ENCODE measurements around the gene WNK2.

The WNK2 gene

DNA sequence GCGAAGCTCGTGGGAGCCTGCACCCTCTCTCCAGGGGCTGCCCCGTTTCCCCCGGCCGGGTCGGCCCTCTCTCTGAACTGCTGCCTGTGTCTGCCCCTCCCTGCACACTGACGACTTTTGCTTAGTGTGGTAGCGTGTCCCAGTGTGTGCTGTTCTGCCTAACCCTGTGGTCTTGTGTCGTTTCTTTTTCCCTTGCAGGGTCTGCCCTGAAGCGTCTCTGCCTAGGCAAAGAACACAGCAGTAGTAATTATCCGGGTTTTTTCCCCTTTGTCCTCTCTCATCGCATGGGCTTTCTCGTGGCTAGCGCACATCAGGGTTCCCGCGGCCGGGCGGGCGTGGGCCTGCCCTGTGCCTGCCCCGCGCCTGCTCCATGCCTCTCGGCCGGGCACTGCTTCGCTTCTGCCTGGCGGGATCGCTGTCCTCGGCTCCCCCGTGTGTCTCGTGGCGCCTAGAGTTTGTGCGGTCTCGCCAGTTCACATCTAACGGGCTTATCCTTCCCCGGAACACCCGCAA lies 122.7 kb downstream of the WNK2 start:
- H3K36me3 ChIP-seq: peaks cover 16% of the 10 kb centered on the region; the same call in 1 of the 2 replicates
- no peak overlapping the region for H3K9ac ChIP-seq
- no peaks in the 10 kb centered on the region for H4K20me1 ChIP-seq
- H3K4me3 ChIP-seq: no peak overlapping the region
- H3K27ac ChIP-seq: no peak overlapping the region
- no peak overlapping the region; the same call in 1 of the 2 replicates for H3K4me2 ChIP-seq
- no peaks in the 10 kb centered on the region for H3K9me3 ChIP-seq
- peaks cover 48% of the 10 kb centered on the region for H3K4me1 ChIP-seq
- TF ChIP-seq Cebpa-rat (IDR thresholded peaks at IDR 0.05): no peak
- no peaks in the 10 kb centered on the region for H3K27me3 ChIP-seq

DNA sequence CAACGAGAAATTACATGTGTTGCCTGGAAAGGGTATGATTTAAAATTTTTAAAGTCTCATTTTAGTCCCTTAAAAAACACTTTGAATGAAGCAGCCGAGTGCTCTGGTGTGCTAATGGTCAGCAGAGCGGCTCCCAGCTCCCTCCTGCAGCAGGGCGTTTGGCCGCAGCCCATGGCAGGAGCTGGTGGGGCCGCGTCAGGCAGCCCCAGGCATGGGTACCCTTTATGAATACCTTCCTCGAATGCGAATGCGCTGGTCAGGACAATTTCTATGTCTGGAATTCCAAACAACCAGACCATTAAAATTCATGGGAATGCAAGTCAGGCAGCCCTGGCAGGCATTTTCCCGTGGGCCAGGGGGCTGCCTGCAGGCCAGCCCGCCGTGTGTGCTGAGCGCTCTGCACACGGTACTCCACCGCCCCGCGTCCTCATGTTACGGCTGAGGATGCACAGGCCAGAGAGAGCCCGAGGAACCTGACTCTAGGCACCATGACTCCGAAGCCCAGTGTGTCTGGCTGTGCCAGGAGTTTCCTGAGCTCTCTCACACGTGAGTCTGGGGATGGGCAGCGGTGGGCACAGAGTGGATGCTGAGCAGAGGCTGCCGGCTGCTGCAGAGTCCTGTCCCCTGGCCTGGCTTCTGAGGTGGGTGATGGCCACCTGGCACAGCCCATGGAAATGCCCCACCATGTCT lies 123.7 kb downstream of the WNK2 start:
- Histone ChIP-seq H3K9ac (no peak overlapping the region), H3K36me3 (peaks cover 16% of the 10 kb centered on the region; the same call in 1 of the 2 replicates), H3K9me3 (no peaks in the 10 kb centered on the region), H3K27ac (no peak overlapping the region), H4K20me1 (no peaks in the 10 kb centered on the region), H3K4me2 (no peak overlapping the region), H3K27me3 (no peaks in the 10 kb centered on the region), H3K4me1 (peaks cover 41% of the 10 kb centered on the region), H3K4me3 (no peak overlapping the region)
- TF ChIP-seq Cebpa-rat (IDR thresholded peaks at IDR 0.05): no peak

DNA sequence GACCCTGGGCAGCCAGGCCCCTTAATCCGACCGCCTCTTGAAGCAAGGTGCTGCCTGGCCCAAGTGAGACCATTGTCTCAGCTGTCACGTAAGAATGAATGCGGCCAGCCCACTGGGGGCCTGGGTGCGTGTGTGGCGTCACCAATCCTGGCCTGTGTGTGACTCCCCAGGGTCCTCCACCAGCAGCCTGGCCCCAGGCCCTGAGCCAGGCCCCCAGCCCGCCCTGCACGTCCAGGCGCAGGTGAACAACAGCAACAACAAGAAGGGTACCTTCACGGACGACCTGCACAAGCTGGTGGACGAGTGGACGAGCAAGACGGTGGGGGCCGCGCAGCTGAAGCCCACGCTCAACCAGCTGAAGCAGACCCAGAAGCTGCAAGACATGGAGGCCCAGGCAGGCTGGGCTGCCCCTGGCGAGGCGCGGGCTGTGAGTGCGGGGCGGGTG lies 124.2 kb downstream of the WNK2 start:
- no peaks in the 10 kb centered on the region for H3K9me3 ChIP-seq
- no peaks in the 10 kb centered on the region for H3K27me3 ChIP-seq
- no peak for TF ChIP-seq Cebpa-rat (IDR thresholded peaks at IDR 0.05)
- H3K4me3 ChIP-seq: no peak overlapping the region
- no peak overlapping the region for H3K9ac ChIP-seq
- peaks cover 16% of the 10 kb centered on the region; the same call in 1 of the 2 replicates for H3K36me3 ChIP-seq
- no peaks in the 10 kb centered on the region for H4K20me1 ChIP-seq
- H3K4me2 ChIP-seq: no peak overlapping the region
- H3K4me1 ChIP-seq: peaks cover 42% of the 10 kb centered on the region
- H3K27ac ChIP-seq: no peak overlapping the region

DNA sequence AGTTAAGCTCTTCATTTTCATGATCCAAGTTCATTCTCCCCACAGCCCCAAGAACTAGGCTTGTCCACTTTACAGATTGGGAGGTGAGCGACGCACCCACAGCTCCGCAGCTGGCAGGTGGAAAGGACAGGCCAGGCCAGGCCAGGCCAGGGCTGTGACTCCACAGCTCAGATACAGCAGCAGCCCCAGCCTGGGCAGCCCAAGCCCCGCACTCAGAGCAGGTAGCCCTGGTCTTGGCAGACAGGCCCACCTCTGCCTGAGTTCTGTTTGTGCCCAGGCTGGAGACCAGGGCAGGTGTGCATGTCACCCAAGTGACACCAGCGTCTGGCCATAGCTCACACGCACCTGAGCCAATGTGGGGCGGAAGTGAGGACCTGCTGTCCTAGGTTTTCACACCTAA lies 124.7 kb downstream of the WNK2 start:
- H3K27me3 ChIP-seq: no peaks in the 10 kb centered on the region
- no peak overlapping the region for H3K27ac ChIP-seq
- peaks cover 42% of the 10 kb centered on the region for H3K4me1 ChIP-seq
- H3K36me3 ChIP-seq: peaks cover 16% of the 10 kb centered on the region; the same call in 1 of the 2 replicates
- H4K20me1 ChIP-seq: no peaks in the 10 kb centered on the region
- no peak overlapping the region for H3K4me2 ChIP-seq
- H3K4me3 ChIP-seq: no peak overlapping the region
- no peak for TF ChIP-seq Cebpa-rat (IDR thresholded peaks at IDR 0.05)
- H3K9ac ChIP-seq: no peak overlapping the region
- H3K9me3 ChIP-seq: no peaks in the 10 kb centered on the region

DNA sequence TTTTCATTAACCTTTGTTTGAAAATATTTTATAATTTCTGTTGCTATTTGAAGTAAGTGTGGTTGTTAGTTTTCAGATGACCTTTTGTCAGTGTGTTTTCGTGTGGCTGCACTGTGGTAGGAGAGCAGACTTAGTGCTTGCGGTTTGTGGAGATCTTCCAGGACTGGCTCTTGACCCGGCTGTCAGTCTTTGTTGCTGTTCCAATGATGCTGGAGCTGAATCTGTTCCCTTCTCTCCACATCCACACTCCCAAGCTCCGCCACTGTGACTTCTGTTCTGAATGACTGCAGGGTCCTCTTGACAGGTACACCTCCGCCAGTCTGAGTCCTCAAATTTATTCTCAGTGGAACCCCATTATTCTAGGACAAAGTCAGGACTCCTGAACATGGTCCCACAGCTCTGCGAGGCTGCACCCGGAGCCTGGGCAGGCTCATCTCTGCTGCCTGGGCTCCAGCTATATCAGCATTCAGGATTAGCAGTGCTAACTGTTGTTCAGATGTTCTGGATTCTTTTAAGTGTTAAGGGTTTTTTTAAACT lies 126.0 kb downstream of the WNK2 start:
- Histone ChIP-seq H3K4me3 (no peak overlapping the region), H3K27ac (no peak overlapping the region), H3K4me2 (no peak overlapping the region), H3K9me3 (no peaks in the 10 kb centered on the region), H3K4me1 (peaks cover 32% of the 10 kb centered on the region), H3K27me3 (no peaks in the 10 kb centered on the region), H3K9ac (no peak overlapping the region), H4K20me1 (no peaks in the 10 kb centered on the region), H3K36me3 (peaks cover 16% of the 10 kb centered on the region; the same call in 1 of the 2 replicates)
- TF ChIP-seq Cebpa-rat (IDR thresholded peaks at IDR 0.05): no peak

DNA sequence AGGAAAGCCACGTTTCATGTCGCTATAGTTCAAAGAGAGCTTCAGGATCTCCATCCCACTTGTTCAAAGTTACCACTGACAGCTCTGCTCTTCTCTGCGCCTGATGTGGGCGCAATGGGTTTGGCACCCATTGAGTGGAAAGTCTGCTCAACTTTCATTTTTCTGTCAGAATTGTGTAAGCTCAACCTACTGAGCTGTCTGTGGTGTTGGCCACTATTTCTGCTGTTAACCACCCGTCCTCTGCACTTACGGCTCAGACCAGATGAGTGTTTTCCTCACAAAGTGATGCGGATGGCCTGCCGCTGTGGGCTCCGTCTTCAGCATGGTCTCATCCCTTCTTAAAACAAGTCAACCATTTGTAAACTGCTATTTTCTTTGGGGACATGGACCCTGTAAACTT lies 131.2 kb downstream of the WNK2 start:
- H3K9me3 ChIP-seq: no peaks in the 10 kb centered on the region
- no peak overlapping the region for H3K27ac ChIP-seq
- H3K36me3 ChIP-seq: peaks cover 9% of the 10 kb centered on the region
- TF ChIP-seq Cebpa-rat (IDR thresholded peaks at IDR 0.05): no peak
- H3K4me1 ChIP-seq: peaks cover 47% of the 10 kb centered on the region
- H4K20me1 ChIP-seq: no peaks in the 10 kb centered on the region
- no peaks in the 10 kb centered on the region for H3K27me3 ChIP-seq
- H3K4me3 ChIP-seq: no peak overlapping the region
- H3K4me2 ChIP-seq: no peak overlapping the region
- H3K9ac ChIP-seq: no peak overlapping the region

DNA sequence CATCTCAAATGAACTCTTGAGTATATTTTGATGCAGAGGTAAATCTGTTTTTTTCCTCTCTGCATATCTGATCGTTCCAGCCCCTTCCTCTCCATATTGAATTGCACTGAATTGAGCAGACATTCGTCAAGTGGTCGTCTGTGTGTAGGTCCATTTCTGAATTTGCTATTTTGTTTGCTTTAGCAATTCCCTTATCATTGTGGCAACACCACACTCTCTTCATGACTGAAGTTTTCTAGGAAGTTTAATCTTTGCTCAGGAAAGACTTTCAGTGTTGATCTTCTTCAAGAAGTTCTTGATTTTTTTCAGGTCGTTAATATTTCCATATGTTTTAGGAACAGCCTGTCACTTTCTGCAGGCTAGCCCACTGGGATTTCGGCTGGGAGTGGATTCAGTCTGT lies 132.0 kb downstream of the WNK2 start:
- no peaks in the 10 kb centered on the region for H3K27me3 ChIP-seq
- H3K9me3 ChIP-seq: no peaks in the 10 kb centered on the region
- H3K4me2 ChIP-seq: peak overlapping the region; percentile 50
- peaks cover 48% of the 10 kb centered on the region for H3K4me1 ChIP-seq
- no peak overlapping the region for H3K9ac ChIP-seq
- peaks cover 10% of the 10 kb centered on the region for H3K36me3 ChIP-seq
- H3K27ac ChIP-seq: no peak overlapping the region
- no peak for TF ChIP-seq Cebpa-rat (IDR thresholded peaks at IDR 0.05)
- H4K20me1 ChIP-seq: no peaks in the 10 kb centered on the region
- no peak overlapping the region for H3K4me3 ChIP-seq

DNA sequence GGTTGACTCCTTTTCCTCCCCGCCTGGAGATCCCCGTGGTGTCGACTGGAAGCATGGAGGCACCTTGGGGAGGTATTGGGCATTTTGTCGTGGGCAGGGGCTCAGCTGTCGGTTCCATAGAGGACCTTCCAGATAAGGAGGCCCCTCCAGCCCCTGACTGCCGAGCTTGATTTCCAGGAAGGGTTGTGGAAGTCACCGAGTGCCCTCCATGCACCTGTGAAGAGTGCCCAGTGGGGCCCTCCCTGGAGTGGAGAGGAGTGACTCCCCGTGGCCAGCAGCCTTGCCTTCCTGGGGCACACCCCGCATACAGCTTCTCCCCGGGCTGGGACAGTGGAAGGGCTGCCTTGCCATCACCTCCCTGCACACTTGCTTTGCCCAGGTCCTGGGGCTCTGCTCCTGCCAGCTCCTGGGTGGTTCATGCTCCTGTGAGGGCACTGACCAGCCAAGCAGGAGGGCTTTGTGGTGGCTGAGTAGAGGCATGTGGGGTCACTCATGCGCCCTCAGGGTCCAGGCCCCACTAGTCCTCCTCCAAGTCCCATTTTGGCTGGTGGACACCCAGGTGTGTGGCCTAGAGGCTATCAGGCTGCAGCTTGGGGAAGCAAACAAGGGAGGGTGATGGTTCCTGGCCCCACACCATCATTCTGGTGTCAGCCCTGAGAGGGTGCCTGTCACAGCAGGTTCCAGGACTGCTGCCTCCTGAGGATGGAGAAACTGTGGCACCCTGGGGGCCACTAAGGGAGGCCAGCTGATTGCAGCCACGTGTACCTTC lies 133.0 kb downstream of the WNK2 start:
- H3K4me1 ChIP-seq: peaks cover 51% of the 10 kb centered on the region
- H4K20me1 ChIP-seq: no peaks in the 10 kb centered on the region
- peaks cover 13% of the 10 kb centered on the region for H3K36me3 ChIP-seq
- no peak overlapping the region for H3K9ac ChIP-seq
- no peak for TF ChIP-seq Cebpa-rat (IDR thresholded peaks at IDR 0.05)
- peak overlapping the region; percentile 50 for H3K4me2 ChIP-seq
- no peaks in the 10 kb centered on the region for H3K9me3 ChIP-seq
- H3K4me3 ChIP-seq: no peak overlapping the region
- no peaks in the 10 kb centered on the region for H3K27me3 ChIP-seq
- peak overlapping the region; percentile 30; the same call in 1 of the 2 replicates for H3K27ac ChIP-seq

DNA sequence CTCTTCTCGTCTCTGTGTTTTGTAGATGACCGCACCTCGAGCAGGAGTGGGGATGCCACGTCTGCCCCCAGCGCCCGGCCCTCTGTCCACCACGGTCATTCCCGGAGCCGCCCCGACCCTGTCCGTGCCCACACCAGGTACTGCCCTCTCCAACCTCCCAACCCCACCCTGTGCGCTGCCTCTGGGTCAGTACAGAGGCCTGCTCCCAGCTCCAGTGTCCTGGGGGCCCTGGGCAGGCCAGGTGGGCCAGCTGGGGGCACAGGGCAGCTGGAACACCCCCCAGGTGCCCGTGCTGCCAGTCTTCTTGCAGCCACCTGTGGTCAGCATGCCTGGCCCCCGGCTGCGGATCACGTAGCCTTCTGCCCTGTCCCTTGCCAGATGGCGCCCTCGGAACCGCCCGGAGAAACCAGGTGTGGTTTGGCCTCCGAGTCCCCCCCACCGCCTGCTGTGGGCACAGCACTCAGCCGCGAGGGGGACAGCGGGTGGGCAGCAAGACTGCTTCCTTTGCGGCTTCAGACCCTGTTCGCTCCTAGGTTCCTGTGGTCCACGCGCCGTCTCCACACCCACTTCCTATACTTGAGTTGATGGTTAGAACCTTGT lies 133.7 kb downstream of the WNK2 start:
- no peak for TF ChIP-seq Cebpa-rat (IDR thresholded peaks at IDR 0.05)
- Histone ChIP-seq H3K36me3 (peaks cover 13% of the 10 kb centered on the region), H3K27ac (peak overlapping the region; percentile 30; the same call in 1 of the 2 replicates), H3K27me3 (no peaks in the 10 kb centered on the region), H3K4me3 (no peak overlapping the region), H3K9me3 (no peaks in the 10 kb centered on the region), H3K4me2 (peak overlapping the region; percentile 50), H3K4me1 (peaks cover 55% of the 10 kb centered on the region), H4K20me1 (no peaks in the 10 kb centered on the region), H3K9ac (no peak overlapping the region)
